Central memory CD8-positive, alpha-beta T cell (primary cell): Measurements from ENCODE around the gene ABCG1.
A peak's percentile ranks its signal among the peaks of the same experiment; 100 is the strongest.

ENCODE experiments used
- ATAC-seq: fragments of 150-1000 bp; cut with Tn5 transposase; replicated peaks from 2 replicates; pipeline ENCODE4 v1.10.0; 2022; ENCODE audit warnings: mild to moderate bottlenecking, moderate FRiP score, moderate number of reproducible peaks; ENCODE audit not compliant: poor library complexity, severe bottlenecking; ENCODE audit errors: extremely low read depth
- DNase-seq, 2 donors: peaks; one replicate each; pipeline ENCODE4 v3.0.0; 2021; ENCODE audit warnings: low spot score in 2 of 2
- H3K27ac Mint-ChIP-seq: one replicate; pipeline ENCODE4 v1.8.0; 2022; ENCODE audit warnings: low read depth, mild to moderate bottlenecking, moderate library complexity, mixed read lengths
- H3K27me3 Mint-ChIP-seq: one replicate; pipeline ENCODE4 v1.8.0; 2022; ENCODE audit warnings: mixed read lengths
- H3K36me3 Mint-ChIP-seq: one replicate; pipeline ENCODE4 v1.8.0; 2022; ENCODE audit warnings: mild to moderate bottlenecking, moderate library complexity, mixed read lengths; ENCODE audit not compliant: insufficient read depth
- H3K4me1 Mint-ChIP-seq: one replicate; pipeline ENCODE4 v1.8.0; 2022; ENCODE audit warnings: mixed read lengths
- H3K4me3 Mint-ChIP-seq: one replicate; pipeline ENCODE4 v1.8.0; 2022; ENCODE audit warnings: mild to moderate bottlenecking, moderate library complexity, mixed read lengths
- H3K9me3 Mint-ChIP-seq: one replicate; pipeline ENCODE4 v1.8.0; 2022; ENCODE audit warnings: mixed read lengths

Gene ABCG1

GRCh38 chr21:42301371-42302075 is 82.6 kb downstream of the ABCG1 start:
- H3K36me3 Mint-ChIP-seq: peaks cover 10% of the 10 kb centered on the region
- DNase-seq (no peak), ATAC-seq (no peak)
- H3K4me3 Mint-ChIP-seq: no peak overlapping the region
- peak overlapping the region; percentile 6 for H3K27ac Mint-ChIP-seq
- H3K9me3 Mint-ChIP-seq: no peaks in the 10 kb centered on the region
- peaks cover 9% of the 10 kb centered on the region for H3K27me3 Mint-ChIP-seq
- H3K4me1 Mint-ChIP-seq: no peaks in the 10 kb centered on the region

DNA sequence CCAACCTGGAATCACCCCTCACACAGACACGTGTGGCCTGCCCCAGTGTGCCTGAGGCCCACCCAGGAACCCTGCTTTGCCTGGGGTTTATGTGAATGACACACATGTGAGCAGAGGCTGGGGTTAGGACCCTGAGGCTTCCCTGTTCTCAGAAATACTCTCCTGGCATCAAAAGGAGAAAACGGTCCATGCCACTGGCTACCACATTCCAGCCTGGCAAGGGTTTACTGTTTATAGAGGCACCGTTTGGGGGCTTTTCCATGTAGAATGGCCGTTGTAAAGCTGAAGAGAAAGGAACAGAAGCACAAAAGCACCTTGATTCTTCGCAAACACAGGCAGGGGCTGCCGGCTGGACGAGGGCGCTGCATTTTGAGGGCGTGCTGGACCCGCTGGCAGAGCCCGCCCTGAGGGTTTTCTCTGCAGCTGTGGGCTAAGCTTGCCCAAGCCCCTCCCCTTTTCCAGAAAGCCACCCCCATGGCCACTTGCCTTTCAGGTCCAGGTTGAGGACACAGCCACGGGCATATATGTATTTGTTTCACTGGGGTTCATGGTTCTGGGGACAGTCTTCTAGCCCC is 83.2 kb downstream of the ABCG1 start:
- H3K9me3 Mint-ChIP-seq: no peaks in the 10 kb centered on the region
- ATAC-seq (no peak), DNase-seq (no peak)
- H3K4me1 Mint-ChIP-seq: no peaks in the 10 kb centered on the region
- peaks cover 16% of the 10 kb centered on the region for H3K27me3 Mint-ChIP-seq
- H3K36me3 Mint-ChIP-seq: peaks cover 9% of the 10 kb centered on the region
- H3K4me3 Mint-ChIP-seq: no peak overlapping the region
- H3K27ac Mint-ChIP-seq: peak overlapping the region; percentile 6

DNA sequence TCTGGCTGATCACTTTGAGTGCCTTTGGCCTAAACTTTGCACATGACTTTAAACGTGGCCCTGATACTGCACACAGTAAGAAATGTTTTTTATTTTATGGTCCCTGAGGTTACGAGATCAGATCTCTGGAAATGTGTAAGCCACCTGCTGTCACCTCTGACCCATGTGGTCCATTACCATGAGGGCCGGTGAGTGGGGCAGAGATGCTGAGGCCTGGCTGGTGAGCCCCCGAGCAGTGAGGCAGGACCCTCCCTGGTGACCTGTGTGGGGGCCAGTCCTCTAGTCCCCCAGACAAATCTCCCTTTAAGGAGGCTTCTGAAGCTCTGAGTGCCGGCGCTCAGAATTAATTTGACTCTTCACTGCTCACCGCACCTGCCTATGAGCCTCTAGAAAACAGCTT is 83.9 kb downstream of the ABCG1 start:
- Mint-ChIP-seq H3K36me3 (peaks cover 5% of the 10 kb centered on the region), H3K27ac (no peak overlapping the region), H3K9me3 (no peaks in the 10 kb centered on the region), H3K27me3 (peaks cover 22% of the 10 kb centered on the region), H3K4me1 (no peaks in the 10 kb centered on the region), H3K4me3 (no peak overlapping the region)
- ATAC-seq (no peak), DNase-seq (no peak)

- ATAC-seq (no peak), DNase-seq (no peak)
- Mint-ChIP-seq H3K4me1 (no peaks in the 10 kb centered on the region), H3K4me3 (no peak overlapping the region), H3K36me3 (peaks cover 5% of the 10 kb centered on the region), H3K27ac (no peak overlapping the region), H3K27me3 (peaks cover 28% of the 10 kb centered on the region), H3K9me3 (no peaks in the 10 kb centered on the region)
Observed at GRCh38 chr21:42303443-42303842, 84.5 kb downstream of the ABCG1 start.

DNA sequence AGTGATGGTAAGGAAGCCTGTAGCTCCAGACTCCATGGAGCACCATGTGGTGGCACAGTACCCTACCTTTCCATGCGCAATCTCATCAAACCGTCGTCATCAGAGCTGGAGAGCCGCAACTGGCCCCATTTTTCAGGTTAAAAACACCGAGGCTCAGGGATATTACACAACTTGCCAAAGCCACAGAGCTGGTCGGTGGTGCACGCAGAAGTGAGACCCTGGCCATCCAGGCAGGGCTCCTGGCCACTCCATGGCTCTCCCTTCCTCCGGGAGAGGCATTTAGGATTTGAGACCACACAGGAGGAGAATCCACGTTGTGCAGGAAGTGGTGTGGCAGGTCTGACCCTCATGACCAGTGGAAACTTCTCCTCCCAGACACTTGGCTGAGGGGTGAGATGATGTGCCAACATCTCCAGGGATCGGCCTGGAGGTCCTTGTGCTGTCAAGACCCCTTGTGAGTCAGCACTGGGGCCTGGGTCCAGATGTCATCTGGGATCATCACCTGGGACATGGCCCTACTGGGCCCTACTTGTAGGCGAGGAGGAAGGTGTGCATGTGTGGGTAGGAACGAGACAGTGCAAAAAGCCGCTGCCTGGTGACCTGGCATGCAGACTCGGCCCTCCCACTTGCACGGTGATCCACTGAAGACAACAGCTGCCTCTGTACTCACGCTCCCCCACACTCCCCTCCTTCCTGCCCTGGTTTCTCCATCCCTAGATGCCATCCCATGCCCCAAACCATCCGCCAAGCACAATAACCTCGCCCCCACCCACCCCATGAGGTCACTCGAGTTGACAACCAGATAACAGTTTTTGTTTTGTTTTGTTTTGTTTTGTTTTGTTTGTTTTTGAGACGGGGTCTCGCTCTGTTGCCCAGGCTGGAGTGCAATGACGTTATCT is 85.9 kb downstream of the ABCG1 start:
- Mint-ChIP-seq H3K27ac (no peak overlapping the region), H3K27me3 (peaks cover 31% of the 10 kb centered on the region), H3K4me3 (no peak overlapping the region), H3K9me3 (no peaks in the 10 kb centered on the region), H3K36me3 (peaks cover 5% of the 10 kb centered on the region), H3K4me1 (no peaks in the 10 kb centered on the region)
- no peak for ATAC-seq
- no peak for DNase-seq

DNA sequence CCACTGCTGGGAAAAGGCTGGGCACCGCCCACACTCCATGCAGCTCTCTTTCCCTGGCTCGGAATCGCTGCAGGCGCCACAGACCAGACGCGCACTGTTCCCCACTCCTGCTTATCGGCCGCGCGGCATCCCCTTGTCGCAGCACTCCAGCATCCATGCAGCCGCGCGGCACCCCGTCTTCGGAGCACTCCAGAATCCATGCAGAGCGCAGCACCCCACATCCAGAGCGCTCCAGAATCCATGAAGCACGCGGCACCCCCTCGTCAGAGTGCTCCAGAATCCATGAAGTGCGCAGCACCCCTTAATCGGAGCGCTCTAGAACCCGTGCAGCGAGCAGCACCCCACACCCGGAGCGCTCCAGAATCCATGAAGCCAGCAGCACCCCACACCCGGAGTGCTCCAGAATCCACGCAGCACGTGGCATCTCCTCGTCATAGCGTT is 86.8 kb downstream of the ABCG1 start:
- Mint-ChIP-seq H3K4me1 (no peaks in the 10 kb centered on the region), H3K27me3 (peaks cover 31% of the 10 kb centered on the region), H3K27ac (no peak overlapping the region), H3K9me3 (no peaks in the 10 kb centered on the region), H3K4me3 (no peak overlapping the region), H3K36me3 (peaks cover 5% of the 10 kb centered on the region)
- ATAC-seq: no peak
- DNase-seq: no peak

GRCh38 chr21:42306366-42307035 is 87.6 kb downstream of the ABCG1 start:
- no peak overlapping the region for H3K27ac Mint-ChIP-seq
- H3K4me1 Mint-ChIP-seq: no peaks in the 10 kb centered on the region
- DNase-seq: no peak
- H3K9me3 Mint-ChIP-seq: no peaks in the 10 kb centered on the region
- H3K36me3 Mint-ChIP-seq: peaks cover 5% of the 10 kb centered on the region
- ATAC-seq: no peak
- no peak overlapping the region for H3K4me3 Mint-ChIP-seq
- peaks cover 31% of the 10 kb centered on the region for H3K27me3 Mint-ChIP-seq

DNA sequence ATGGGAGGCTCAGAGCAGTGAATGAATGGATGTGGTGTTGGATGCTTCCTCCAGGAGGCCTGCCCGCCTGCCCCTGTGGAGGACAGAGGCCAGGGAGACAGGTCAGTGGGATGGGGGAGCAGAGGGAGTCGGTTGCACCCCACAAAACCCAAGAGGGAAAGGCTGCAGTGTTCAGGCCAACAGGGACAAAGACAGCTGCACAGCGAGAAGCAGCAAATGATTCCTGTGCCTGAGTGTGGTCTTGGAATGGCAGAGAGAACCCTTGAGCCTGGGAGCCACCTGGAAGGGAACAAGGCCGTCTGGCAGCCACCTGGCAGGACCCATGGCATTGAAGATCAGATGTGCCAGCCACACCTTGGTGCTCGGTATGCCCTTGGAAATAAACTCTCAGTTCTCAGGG is 88.2 kb downstream of the ABCG1 start:
- ATAC-seq (no peak), DNase-seq (no peak)
- H3K27me3 Mint-ChIP-seq: peaks cover 31% of the 10 kb centered on the region
- H3K9me3 Mint-ChIP-seq: no peaks in the 10 kb centered on the region
- H3K4me3 Mint-ChIP-seq: no peak overlapping the region
- H3K4me1 Mint-ChIP-seq: no peaks in the 10 kb centered on the region
- no peak overlapping the region for H3K27ac Mint-ChIP-seq
- peaks cover 5% of the 10 kb centered on the region for H3K36me3 Mint-ChIP-seq

DNA sequence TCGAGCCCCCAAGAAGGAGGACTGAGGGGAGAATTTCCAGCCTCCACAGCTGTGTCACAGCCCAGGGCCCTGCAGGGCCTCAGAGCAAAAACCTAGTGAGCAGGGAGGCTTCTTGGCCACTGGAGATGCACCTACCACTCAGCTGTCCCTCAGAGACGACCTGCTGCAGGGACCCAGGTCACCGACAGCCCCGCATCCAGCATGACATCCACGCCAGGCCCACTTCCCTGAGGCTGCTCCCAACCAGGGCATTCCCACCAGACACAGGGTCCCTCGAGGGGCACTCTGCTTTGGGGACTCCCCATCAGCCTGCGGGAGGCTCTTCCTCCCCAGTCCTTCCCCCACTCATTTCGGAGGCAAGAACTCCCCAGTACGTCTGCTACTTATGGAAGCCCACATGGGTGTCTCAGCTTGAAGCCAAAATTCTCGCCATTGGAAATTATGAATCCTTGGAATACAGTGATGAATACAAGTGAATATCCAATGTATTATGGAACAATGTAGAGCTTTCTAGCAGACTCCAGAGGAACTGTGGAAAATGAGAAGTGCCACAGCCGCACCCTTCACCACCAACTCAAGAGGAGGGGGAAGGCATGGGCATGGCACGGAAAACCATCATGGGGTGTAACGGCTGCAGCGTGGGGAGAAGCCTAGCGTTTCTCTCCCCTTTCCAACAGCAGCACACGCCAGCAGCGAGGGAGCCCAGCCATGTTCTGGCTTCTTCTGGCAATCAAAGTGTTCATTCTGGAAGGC is 89.4 kb downstream of the ABCG1 start:
- Mint-ChIP-seq H3K9me3 (no peaks in the 10 kb centered on the region), H3K4me1 (no peaks in the 10 kb centered on the region), H3K4me3 (no peak overlapping the region), H3K27me3 (peaks cover 31% of the 10 kb centered on the region), H3K27ac (no peak overlapping the region), H3K36me3 (peaks cover 5% of the 10 kb centered on the region)
- DNase-seq: no peak
- no peak for ATAC-seq

DNA sequence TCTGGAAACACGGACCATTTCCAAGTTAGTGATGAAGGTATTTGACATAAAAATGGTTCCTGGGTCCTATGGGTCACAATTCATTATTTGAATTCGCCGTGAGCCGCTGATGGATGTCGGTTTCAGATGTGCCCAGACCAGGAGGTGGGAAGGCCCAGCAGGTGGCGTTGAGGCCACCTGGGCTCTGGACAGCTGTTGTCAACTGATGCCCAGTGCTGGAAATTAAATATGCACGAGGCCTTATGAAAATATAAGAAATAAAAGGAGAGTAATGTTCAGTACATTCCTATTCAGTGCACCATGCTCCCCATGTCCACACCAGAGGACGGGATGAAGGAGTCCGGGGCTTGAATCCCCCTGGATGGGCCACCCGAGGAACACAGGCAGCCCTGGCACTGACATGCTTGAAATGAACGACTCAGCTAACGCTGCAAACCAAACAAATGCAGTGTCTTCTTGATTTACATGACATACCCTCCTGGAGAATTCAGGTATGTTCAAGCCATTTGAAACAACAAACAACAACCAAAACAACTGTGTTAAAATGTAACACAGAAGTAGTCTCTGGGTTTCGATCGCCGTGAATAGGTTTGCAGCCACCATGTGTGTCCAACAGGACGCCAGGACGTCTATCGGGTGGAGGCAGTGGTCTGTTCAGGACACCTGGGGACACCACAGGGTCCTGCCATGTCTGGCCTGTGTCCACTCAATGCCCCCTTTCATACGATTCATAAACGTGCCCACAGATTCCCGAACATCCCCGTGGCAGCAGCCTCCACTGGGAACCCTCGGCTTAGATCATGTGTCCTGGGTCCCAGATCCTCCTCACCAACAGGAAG is 90.2 kb downstream of the ABCG1 start:
- no peak overlapping the region for H3K27ac Mint-ChIP-seq
- peaks cover 3% of the 10 kb centered on the region for H3K36me3 Mint-ChIP-seq
- no peak for DNase-seq
- no peaks in the 10 kb centered on the region for H3K4me1 Mint-ChIP-seq
- ATAC-seq: no peak
- H3K27me3 Mint-ChIP-seq: peaks cover 31% of the 10 kb centered on the region
- H3K9me3 Mint-ChIP-seq: no peaks in the 10 kb centered on the region
- H3K4me3 Mint-ChIP-seq: no peak overlapping the region

DNA sequence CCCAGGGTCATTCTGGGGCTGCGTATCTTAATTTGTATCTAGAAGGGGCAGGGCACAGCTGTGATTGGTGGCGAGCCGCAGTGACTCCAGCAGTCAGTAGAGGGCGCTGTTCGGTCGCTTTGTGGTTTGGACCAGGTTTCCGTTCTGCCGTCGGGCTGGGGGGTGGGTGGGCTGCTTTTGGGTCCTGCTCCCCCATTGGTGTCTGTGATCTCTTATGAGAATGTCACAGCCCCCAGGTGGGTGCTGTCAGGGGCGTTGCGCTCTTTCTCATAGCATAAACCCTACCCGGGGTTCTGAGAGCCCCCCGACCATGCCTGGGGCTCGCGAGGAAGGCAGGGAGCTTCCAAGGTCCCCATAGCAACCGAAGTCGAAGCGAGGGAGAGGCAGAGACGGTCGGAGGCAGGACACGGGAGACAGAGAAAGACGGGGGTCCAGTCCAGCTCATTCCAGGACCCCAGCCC is 90.8 kb downstream of the ABCG1 start:
- H3K4me3 Mint-ChIP-seq: no peak overlapping the region
- peaks cover 31% of the 10 kb centered on the region for H3K27me3 Mint-ChIP-seq
- ATAC-seq (peak; percentile 67), DNase-seq (peak; percentile 51 to 69)
- H3K36me3 Mint-ChIP-seq: peaks cover 3% of the 10 kb centered on the region
- H3K4me1 Mint-ChIP-seq: no peaks in the 10 kb centered on the region
- H3K27ac Mint-ChIP-seq: no peak overlapping the region
- H3K9me3 Mint-ChIP-seq: no peaks in the 10 kb centered on the region
